ENCODE data around the gene RANGAP1. TPM values are rescaled to one million over a fixed set of nuclear protein-coding genes. Genes with fewer than 3 reads are reported as not detected.

RANGAP1 gene
- polyA plus RNA-seq, 1 donor: 40.3 TPM

DNA sequence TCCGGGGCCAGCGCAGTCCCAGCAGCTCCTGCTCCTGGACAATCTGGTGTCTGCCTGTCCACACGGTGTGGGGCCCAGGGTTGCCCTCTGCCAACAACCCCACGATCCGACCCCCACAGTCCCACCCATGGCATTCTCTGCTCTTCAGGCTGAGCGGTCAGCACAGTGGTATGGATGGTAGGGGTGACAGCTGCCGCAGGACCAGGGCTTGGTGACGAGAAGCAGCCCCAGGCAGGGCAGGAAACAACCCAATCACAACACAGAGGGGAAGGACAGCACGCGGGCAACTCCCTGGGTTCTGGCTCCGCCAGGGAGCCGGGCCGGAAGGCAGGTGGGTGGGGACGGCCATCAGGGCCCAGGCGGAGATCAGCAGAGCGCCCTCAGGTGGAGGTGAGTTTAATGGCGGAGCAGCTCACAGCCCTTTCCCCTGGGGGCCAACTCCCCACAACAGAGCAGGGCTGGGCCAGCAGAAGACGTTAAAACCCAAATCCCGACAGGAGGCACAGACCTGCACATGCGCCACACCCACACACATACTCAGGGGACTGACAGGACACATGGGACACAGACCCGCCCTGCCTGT, 40.0 kb downstream of the RANGAP1 start:
- Histone ChIP-seq H3K27ac (ENCODE audit: low read length) (no peak overlapping the region), H3K4me1 (ENCODE audit: control insufficient read depth, insufficient read depth, low read length) (no peaks in the 10 kb centered on the region), H3K27me3 (ENCODE audit: control insufficient read depth, insufficient read depth, low read length) (no peaks in the 10 kb centered on the region), H3K9me3 (ENCODE audit: control insufficient read depth, low read depth, low read length) (no peaks in the 10 kb centered on the region), H3K36me3 (ENCODE audit: control insufficient read depth, insufficient read depth, low read length) (peaks cover 56% of the 10 kb centered on the region), H3K4me3 (ENCODE audit: low read length) (no peak overlapping the region)
- WGBS (ENCODE audit: insufficient coverage, low lambda C conversion rate): no CpG with 5 or more reads among the region's 21 CpGs
- DNase-seq: no peak

DNA sequence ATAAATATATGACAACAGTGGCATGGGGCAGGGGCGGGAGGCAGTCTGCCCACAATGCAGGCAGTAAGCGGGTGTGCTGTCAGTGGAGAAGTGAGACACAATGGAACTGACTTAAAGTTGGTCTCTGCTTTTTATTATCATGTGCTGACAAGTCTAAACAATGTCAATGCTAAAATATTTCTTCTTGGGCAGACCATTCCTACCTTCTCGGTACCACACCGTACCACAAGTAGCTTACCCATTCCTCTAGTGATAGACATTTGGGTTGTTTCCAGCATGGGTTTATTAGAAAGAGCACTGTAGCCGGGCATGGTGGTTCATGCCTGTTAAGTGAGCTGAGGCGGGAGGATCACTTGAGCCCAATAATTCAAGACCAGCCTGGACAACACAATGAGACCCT, 42.6 kb downstream of the RANGAP1 start:
- no peaks in the 10 kb centered on the region for H3K9me3 ChIP-seq (ENCODE audit: control insufficient read depth, low read depth, low read length)
- no peak for DNase-seq
- H3K4me3 ChIP-seq (ENCODE audit: low read length): no peak overlapping the region
- H3K4me1 ChIP-seq (ENCODE audit: control insufficient read depth, insufficient read depth, low read length): no peaks in the 10 kb centered on the region
- H3K36me3 ChIP-seq (ENCODE audit: control insufficient read depth, insufficient read depth, low read length): peaks cover 30% of the 10 kb centered on the region
- no CpG with 5 or more reads among the region's 6 CpGs for WGBS (ENCODE audit: insufficient coverage, low lambda C conversion rate)
- no peaks in the 10 kb centered on the region for H3K27me3 ChIP-seq (ENCODE audit: control insufficient read depth, insufficient read depth, low read length)
- H3K27ac ChIP-seq (ENCODE audit: low read length): no peak overlapping the region

DNA sequence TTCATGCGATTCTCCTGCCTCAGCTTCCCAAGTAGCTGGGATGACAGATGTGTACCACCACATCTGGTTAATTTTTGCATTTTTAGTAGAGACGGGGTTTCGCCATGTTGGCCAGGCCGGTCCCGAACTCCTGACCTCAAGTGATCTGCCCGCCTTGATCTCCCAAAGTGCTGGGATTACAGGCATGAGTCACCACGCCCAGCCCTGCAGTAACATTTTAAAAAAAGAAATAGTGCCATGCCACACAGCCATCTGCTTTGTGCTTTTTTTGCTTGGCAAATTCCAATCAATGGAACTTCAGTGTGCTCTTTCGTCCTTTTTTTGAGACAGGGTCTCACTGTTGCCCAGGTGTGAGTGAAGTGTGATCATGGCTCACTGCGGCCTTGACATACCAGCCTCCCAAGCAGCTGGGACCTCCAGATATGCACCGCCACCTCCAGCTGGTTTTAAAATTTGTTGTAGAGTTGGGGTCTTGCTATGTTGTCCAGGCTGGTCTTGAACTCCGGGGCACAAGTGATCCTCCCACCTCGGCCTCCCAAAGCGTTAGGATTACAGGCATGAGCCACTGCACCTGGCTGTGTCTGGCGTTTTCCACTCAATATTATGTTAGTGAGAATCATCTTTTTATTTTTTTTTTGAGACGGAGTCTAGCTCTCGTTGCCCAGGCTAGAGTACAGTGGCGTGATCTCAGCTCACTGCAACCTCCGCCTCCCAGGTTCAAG, 43.4 kb downstream of the RANGAP1 start:
- Histone ChIP-seq H3K4me3 (ENCODE audit: low read length) (no peak overlapping the region), H3K27ac (ENCODE audit: low read length) (no peak overlapping the region), H3K9me3 (ENCODE audit: control insufficient read depth, low read depth, low read length) (no peaks in the 10 kb centered on the region), H3K36me3 (ENCODE audit: control insufficient read depth, insufficient read depth, low read length) (peaks cover 22% of the 10 kb centered on the region), H3K27me3 (ENCODE audit: control insufficient read depth, insufficient read depth, low read length) (no peaks in the 10 kb centered on the region), H3K4me1 (ENCODE audit: control insufficient read depth, insufficient read depth, low read length) (no peaks in the 10 kb centered on the region)
- DNase-seq: no peak
- no CpG with 5 or more reads among the region's 18 CpGs for WGBS (ENCODE audit: insufficient coverage, low lambda C conversion rate)

DNA sequence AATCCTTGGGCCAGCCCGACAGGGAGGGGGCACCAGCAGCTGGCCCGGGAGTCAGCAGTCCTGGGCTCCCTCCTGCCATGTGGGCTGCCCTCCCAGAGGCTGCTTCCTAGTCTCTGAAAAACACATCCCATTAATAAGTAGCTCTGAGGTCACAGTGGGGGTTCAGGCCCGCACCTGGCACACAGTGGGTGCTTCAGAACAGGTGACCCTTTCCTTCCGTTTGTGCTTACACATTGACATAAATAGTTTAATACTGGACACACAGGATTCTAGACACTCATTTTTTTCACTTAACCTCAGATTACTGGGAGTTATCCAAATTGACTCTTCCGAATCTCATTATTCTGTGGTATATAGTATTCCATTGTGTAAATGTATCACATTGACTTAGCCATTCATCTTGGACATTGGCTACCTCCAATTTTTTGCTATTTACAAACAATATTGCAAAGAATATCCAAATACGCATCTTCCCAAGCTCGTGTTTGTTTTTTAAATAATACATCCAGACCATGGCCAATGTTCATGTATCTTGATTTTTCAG, 44.8 kb downstream of the RANGAP1 start:
- Histone ChIP-seq H3K27ac (ENCODE audit: low read length) (no peak overlapping the region), H3K4me3 (ENCODE audit: low read length) (no peak overlapping the region), H3K27me3 (ENCODE audit: control insufficient read depth, insufficient read depth, low read length) (no peaks in the 10 kb centered on the region), H3K4me1 (ENCODE audit: control insufficient read depth, insufficient read depth, low read length) (peaks cover 6% of the 10 kb centered on the region), H3K36me3 (ENCODE audit: control insufficient read depth, insufficient read depth, low read length) (peaks cover 12% of the 10 kb centered on the region), H3K9me3 (ENCODE audit: control insufficient read depth, low read depth, low read length) (no peaks in the 10 kb centered on the region)
- DNase-seq: no peak
- WGBS (ENCODE audit: insufficient coverage, low lambda C conversion rate): 75% methylated on average over 2 of the region's 7 CpGs

DNA sequence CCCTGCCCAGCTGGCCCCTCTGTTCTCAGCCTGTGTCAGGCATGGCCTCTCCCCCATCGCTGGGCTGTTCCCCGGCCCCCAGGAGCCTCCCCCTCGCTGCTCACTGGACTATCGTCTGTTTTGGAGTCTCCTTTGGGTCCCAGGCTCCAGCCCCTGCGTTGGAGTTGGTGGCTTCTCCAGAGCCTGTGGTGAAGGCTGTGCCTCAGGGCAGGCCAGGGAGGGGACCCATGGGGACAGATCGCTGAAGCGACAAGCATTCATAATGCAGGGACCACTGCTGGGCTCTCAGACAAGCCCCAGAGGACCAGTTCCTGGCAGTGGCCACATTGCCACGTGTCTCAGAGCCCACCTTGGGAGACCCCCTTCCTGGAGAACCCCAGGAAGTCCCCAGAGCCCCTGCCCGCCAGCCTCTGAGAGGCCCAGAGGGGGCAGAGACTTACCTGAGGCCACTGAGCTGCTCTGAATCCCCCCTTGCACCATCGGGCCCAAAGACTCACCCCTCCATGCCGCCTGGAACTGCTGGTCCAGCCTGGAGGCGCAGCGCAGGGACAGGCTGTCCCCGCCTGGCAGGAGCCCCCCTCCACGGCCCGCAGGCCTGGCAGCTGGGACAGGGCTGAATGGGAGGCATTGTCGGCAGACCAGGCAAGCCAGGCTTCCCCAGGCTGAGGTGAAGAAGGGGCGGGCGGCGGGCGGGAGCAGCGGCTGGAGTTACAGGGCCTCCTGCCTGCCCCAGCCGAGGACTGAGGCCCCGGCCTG, 45.4 kb downstream of the RANGAP1 start, which contains the start of gene CHADL:
TSS of gene CHADL (minus strand) at position 555 of the 756 bp plus-strand sequence. CDS start at position 505, 50 bp downstream.
- WGBS (ENCODE audit: insufficient coverage, low lambda C conversion rate): no CpG with 5 or more reads among the region's 24 CpGs
- no peak within 1 kb of the TSS for H3K4me3 ChIP-seq (ENCODE audit: low read length)
- no peaks in the 10 kb centered on the region for H3K27me3 ChIP-seq (ENCODE audit: control insufficient read depth, insufficient read depth, low read length)
- no peaks in the 10 kb centered on the region for H3K9me3 ChIP-seq (ENCODE audit: control insufficient read depth, low read depth, low read length)
- H3K36me3 ChIP-seq (ENCODE audit: control insufficient read depth, insufficient read depth, low read length): peaks cover 5% of the 10 kb centered on the region
- H3K4me1 ChIP-seq (ENCODE audit: control insufficient read depth, insufficient read depth, low read length): peaks cover 6% of the 10 kb centered on the region
- H3K27ac ChIP-seq (ENCODE audit: low read length): no peak within 1 kb of the TSS
- no peak for DNase-seq

DNA sequence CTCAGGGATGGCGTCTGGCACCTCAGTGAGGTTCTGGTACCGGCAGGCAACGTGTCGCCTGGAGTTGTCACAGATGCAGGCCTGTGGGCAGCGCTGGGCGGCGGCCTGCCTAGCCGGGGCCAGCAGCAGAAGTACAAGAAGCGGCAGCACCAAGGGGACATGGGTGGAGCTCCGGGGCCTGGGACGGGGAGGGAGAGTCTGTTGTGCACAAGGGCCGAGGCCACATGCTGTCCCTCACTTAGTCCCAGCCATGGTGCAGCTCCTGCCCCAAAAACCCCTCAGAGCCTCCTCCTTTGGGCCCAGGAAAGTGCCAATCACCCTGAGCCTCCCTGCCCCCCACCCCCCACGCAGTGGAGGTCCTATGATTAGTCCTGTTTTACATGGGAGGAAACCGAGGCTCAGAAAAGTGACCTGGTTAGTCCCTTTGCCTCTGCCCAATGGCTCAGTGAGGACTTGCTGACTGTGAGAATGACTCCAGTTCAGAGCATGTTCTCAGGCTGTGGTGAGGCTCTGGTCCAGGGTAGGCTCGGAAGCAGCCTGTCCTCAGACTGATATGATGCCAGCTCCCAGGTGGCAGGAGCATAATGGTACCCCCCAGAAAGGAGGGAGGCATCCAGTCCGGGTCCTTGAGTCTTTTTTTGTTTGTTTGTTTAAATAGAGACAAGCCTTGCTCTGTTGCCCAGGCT, 46.4 kb downstream of the RANGAP1 start:
- Histone ChIP-seq H3K4me3 (ENCODE audit: low read length) (no peak overlapping the region), H3K9me3 (ENCODE audit: control insufficient read depth, low read depth, low read length) (no peaks in the 10 kb centered on the region), H3K4me1 (ENCODE audit: control insufficient read depth, insufficient read depth, low read length) (peaks cover 6% of the 10 kb centered on the region), H3K36me3 (ENCODE audit: control insufficient read depth, insufficient read depth, low read length) (no peaks in the 10 kb centered on the region), H3K27me3 (ENCODE audit: control insufficient read depth, insufficient read depth, low read length) (no peaks in the 10 kb centered on the region), H3K27ac (ENCODE audit: low read length) (no peak overlapping the region)
- WGBS (ENCODE audit: insufficient coverage, low lambda C conversion rate): no CpG with 5 or more reads among the region's 16 CpGs
- no peak for DNase-seq

DNA sequence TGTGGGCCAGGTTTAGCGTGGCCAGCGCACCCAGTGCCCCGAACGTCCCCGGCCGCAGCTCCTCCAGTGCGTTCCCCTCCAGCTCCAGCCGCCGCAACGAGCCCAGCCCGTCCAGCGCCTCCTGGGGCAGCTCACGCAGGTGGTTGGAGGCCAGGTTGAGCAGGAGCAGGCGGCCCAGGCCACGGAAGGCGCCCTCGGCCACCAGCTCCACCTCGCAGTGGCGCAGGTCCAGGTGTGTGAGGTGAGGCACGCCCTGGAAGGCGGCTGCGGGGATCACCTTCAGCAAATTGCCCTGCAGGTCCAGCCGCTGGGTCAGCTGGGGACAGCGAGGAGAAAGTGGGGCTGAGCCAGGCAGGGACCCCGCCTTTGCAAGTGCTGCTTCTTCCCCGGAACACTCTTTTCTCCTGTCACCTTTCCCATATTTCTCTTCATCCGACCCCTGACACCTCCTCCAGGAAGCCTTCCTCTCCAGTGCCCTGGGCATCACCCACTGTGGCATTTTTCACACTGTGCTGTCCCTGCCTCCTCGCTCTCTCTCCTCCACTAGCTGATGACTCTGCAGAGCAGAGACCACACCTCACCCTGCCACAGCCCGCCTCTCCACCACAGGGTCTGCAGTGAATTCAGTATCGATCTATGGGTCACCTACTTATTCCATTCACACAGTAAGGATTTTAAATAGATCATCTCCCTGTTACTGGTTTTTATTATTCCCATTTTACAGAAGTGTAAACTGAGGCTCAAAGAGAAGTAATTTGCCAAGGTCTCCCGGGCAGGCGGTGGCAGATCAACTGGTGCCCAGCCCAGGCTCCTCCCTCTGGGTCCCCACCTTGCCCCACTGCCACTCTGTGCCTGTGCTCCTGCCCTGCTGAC, 47.2 kb downstream of the RANGAP1 start:
- H3K9me3 ChIP-seq (ENCODE audit: control insufficient read depth, low read depth, low read length): no peaks in the 10 kb centered on the region
- no peak overlapping the region for H3K27ac ChIP-seq (ENCODE audit: low read length)
- H3K27me3 ChIP-seq (ENCODE audit: control insufficient read depth, insufficient read depth, low read length): no peaks in the 10 kb centered on the region
- H3K36me3 ChIP-seq (ENCODE audit: control insufficient read depth, insufficient read depth, low read length): no peaks in the 10 kb centered on the region
- no peak for DNase-seq
- no CpG with 5 or more reads among the region's 32 CpGs for WGBS (ENCODE audit: insufficient coverage, low lambda C conversion rate)
- peaks cover 6% of the 10 kb centered on the region for H3K4me1 ChIP-seq (ENCODE audit: control insufficient read depth, insufficient read depth, low read length)
- no peak overlapping the region for H3K4me3 ChIP-seq (ENCODE audit: low read length)

DNA sequence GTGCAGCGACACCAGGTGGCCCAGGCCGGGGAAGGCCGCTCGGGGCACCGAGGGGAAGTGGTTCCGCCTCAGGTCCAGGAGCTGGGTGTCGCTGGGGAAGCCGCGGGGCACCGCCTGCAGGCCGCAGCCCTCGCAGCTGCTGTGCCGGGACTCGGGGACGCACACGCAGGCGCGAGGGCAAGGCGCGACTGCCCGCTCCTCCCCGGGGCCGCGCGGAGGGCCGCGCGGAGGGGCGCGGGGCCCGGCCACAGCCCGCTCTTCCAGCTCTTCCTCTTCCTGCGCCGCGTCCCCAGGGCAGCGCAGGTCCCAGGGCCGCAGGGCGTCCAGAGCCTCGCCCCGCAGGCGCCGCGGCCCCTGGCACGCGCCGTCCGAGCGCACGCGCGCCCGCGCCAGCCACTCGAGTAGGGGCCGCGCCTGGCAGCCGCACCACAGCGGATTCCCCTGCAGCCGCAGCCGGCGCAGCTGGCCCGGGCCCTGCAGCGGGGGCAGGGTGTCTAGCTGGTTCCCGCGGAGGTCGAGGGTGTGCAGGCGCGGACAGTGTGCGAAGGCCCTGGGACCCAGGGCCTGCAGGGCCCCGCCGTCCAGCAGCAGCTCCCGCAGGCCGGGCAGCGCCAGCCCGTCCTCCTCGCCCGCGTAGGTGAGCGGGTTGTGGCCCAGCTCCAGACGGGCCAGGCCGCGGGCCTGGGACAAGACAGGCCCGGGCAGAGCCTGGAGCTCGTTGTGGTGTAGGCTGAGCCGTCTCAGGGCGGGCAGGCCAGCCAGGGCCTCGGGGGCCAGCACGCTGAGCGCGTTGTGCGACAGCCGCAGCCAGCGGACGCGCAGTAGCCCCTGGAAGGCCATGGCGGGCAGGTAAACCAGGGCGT, 48.0 kb downstream of the RANGAP1 start:
- H3K4me3 ChIP-seq (ENCODE audit: low read length): peak overlapping the region; percentile 32
- no peaks in the 10 kb centered on the region for H3K9me3 ChIP-seq (ENCODE audit: control insufficient read depth, low read depth, low read length)
- no peaks in the 10 kb centered on the region for H3K27me3 ChIP-seq (ENCODE audit: control insufficient read depth, insufficient read depth, low read length)
- no CpG with 5 or more reads among the region's 97 CpGs for WGBS (ENCODE audit: insufficient coverage, low lambda C conversion rate)
- H3K36me3 ChIP-seq (ENCODE audit: control insufficient read depth, insufficient read depth, low read length): no peaks in the 10 kb centered on the region
- no peak overlapping the region for H3K27ac ChIP-seq (ENCODE audit: low read length)
- peaks cover 6% of the 10 kb centered on the region for H3K4me1 ChIP-seq (ENCODE audit: control insufficient read depth, insufficient read depth, low read length)
- peak; percentile 76 to 81 for DNase-seq
